GM23338 (cell line): ENCODE results near the gene MYLK2. TPM values are rescaled to one million over a fixed set of nuclear protein-coding genes. Genes with fewer than 3 reads are reported as not detected.
A peak's percentile ranks its signal among the peaks of the same experiment; 100 is the strongest.

Source experiments
- ATAC-seq: fragments of 200-7000 bp; cut with Tn5 transposase; 3 replicates; pipeline ENCODE4 v1.9.1; 2020
- DNase-seq: peaks from one replicate; pipeline ENCODE4 v3.0.0-alpha.2; 2015; ENCODE audit warnings: low spot score
- H2AFZ ChIP-seq: fragments of 200-600 bp; sonication (generic); 2 replicates; pipeline ENCODE4 v1.8.0; 2016; ENCODE audit warnings: antibody characterized with exemption, mild to moderate bottlenecking, moderate library complexity
- H3F3A ChIP-seq: fragments of 200-600 bp; sonication (generic); replicated peaks from 2 replicates; pipeline ENCODE4 v1.8.0; 2017; ENCODE audit warnings: antibody characterized with exemption, mixed run types, low read depth
- H3K27ac ChIP-seq: fragments of 200-600 bp; sonication (generic); 2 replicates; pipeline ENCODE4 v1.6.1; 2016; ENCODE audit warnings: low read depth
- H3K27me3 ChIP-seq: fragments of 200-600 bp; sonication (generic); 2 replicates; pipeline ENCODE4 v1.8.0; 2016; ENCODE audit warnings: mild to moderate bottlenecking, mixed run types, moderate library complexity; ENCODE audit not compliant: insufficient read depth
- H3K36me3 ChIP-seq: fragments of 200-600 bp; sonication (generic); 2 replicates; pipeline ENCODE4 v1.8.0; 2016; ENCODE audit warnings: mild to moderate bottlenecking; ENCODE audit not compliant: insufficient read depth
- H3K4me1 ChIP-seq: fragments of 200-600 bp; sonication (generic); 2 replicates; pipeline ENCODE4 v1.8.0; 2016; ENCODE audit warnings: mild to moderate bottlenecking, moderate library complexity; ENCODE audit not compliant: insufficient read depth
- H3K4me2 ChIP-seq: fragments of 200-600 bp; sonication (generic); 2 replicates; pipeline ENCODE4 v1.7.1; 2017; ENCODE audit warnings: mixed run types
- H3K4me3 ChIP-seq: fragments of 200-600 bp; sonication (generic); 2 replicates; pipeline ENCODE4 v1.6.1; 2016; ENCODE audit warnings: mixed run types
- H3K79me2 ChIP-seq: fragments of 200-600 bp; sonication (generic); replicated peaks from 2 replicates; pipeline ENCODE4 v1.8.0; 2017; ENCODE audit warnings: mild to moderate bottlenecking; ENCODE audit not compliant: insufficient read depth
- H3K9me2 ChIP-seq: fragments of 200-600 bp; sonication (generic); 2 replicates; pipeline ENCODE4 v1.8.0; 2017; ENCODE audit not compliant: insufficient read depth
- H4K20me1 ChIP-seq: fragments of 200-600 bp; sonication (generic); replicated peaks from 2 replicates; pipeline ENCODE4 v1.8.0; 2017; ENCODE audit warnings: mild to moderate bottlenecking; ENCODE audit not compliant: insufficient read depth
- H3K27ac Mint-ChIP-seq: 2 replicates; pipeline ENCODE4 v1.8.0; 2020; ENCODE audit warnings: inconsistent platforms, mild to moderate bottlenecking, moderate library complexity, mixed read lengths
- H3K27me3 Mint-ChIP-seq: 3 replicates; pipeline ENCODE4 v1.8.0; 2022; ENCODE audit warnings: low read depth, mild to moderate bottlenecking, moderate library complexity, mixed read lengths, inconsistent platforms; ENCODE audit not compliant: insufficient read depth, poor library complexity
- H3K36me3 Mint-ChIP-seq: 3 replicates; pipeline ENCODE4 v1.8.0; 2021; ENCODE audit warnings: low read depth, mild to moderate bottlenecking, inconsistent platforms, moderate library complexity, mixed read lengths
- H3K4me1 Mint-ChIP-seq: 3 replicates; pipeline ENCODE4 v1.8.0; 2020; ENCODE audit warnings: mild to moderate bottlenecking, inconsistent platforms, mixed read lengths
- H3K4me3 Mint-ChIP-seq: 3 replicates; pipeline ENCODE4 v1.8.0; 2021; ENCODE audit warnings: moderate library complexity, mild to moderate bottlenecking, inconsistent platforms, mixed read lengths
- H3K9me3 Mint-ChIP-seq: 3 replicates; pipeline ENCODE4 v1.8.0; 2020; ENCODE audit warnings: moderate library complexity, mild to moderate bottlenecking, inconsistent platforms, mixed read lengths
- EZH2 ChIP-seq: fragments of 200-600 bp; sonication (generic); IDR thresholded peaks from one replicate; pipeline ENCODE4 v1.8.0; 2017; ENCODE audit warnings: antibody characterized with exemption, mild to moderate bottlenecking, low read depth; ENCODE audit not compliant: unreplicated experiment
- EZH2phosphoT487 ChIP-seq: fragments of 200-600 bp; sonication (generic); IDR thresholded peaks from one replicate; pipeline ENCODE4 v1.8.1; 2018; ENCODE audit warnings: antibody characterized with exemption; ENCODE audit not compliant: unreplicated experiment
- JUNB ChIP-seq: IDR thresholded peaks from one replicate; pipeline ENCODE4 v1.6.1; 2016; ENCODE audit warnings: antibody characterized with exemption; ENCODE audit not compliant: unreplicated experiment
- POLR2AphosphoS5 ChIP-seq: IDR thresholded peaks from 2 replicates; pipeline ENCODE4 v1.6.1; 2016; ENCODE audit warnings: antibody characterized with exemption, low read depth
- STAT1 ChIP-seq: IDR thresholded peaks from one replicate; pipeline ENCODE4 v1.6.1; 2016; ENCODE audit warnings: antibody characterized with exemption; ENCODE audit not compliant: unreplicated experiment
- ZNF331 ChIP-seq: fragments of 250-450 bp; sonication (Bioruptor Pico); IDR thresholded peaks from 2 replicates; pipeline ENCODE4 v1.5.0; 2020; ENCODE audit warnings: low read depth, mild to moderate bottlenecking, moderate library complexity
- polyA plus RNA-seq: library from polyadenylated mRNA; unstranded; fragments of >200 nt; fragmentation: Nextera tagmentation; extraction: Ambion mirVana; gene quantifications from 2 replicates; pipeline ENCODE4 v1.2.1, GENCODE V29; 2016
- total RNA-seq: library from RNA; depleted of rRNA; stranded (reverse); fragments of >200 nt; shearing (Covaris generic); gene quantifications from 2 replicates; pipeline ENCODE4 v1.2.3, GENCODE V29; 2014
- TF ChIP-seq, protein P1 (sequence below): fragments of 250-450 bp; sonication (Bioruptor Pico); IDR thresholded peaks from 2 replicates; pipeline ENCODE4 v1.5.0; 2020; ENCODE audit warnings: mild to moderate bottlenecking, moderate library complexity
- TF ChIP-seq, protein P2 (sequence below), 2 experiments: fragments of 200-600 bp in 1 of 2; sonication (generic) in 1 of 2; conservative IDR thresholded peaks; 2 replicates each; pipeline versions ENCODE4 v1.5.1 to v1.6.1; 2016 to 2017; ENCODE audit warnings: antibody characterized with exemption in 2 of 2, low read depth in 2 of 2, mild to moderate bottlenecking in 2 of 2, moderate library complexity in 1 of 2
- TF ChIP-seq, protein P3 (sequence below): IDR thresholded peaks from 2 replicates; pipeline ENCODE4 v1.6.1; 2016; ENCODE audit warnings: antibody characterized with exemption

The MYLK2 gene
- total and polyA plus RNA-seq, 2 experiments from 2014 or later, result 0.21 to 0.28 TPM

DNA sequence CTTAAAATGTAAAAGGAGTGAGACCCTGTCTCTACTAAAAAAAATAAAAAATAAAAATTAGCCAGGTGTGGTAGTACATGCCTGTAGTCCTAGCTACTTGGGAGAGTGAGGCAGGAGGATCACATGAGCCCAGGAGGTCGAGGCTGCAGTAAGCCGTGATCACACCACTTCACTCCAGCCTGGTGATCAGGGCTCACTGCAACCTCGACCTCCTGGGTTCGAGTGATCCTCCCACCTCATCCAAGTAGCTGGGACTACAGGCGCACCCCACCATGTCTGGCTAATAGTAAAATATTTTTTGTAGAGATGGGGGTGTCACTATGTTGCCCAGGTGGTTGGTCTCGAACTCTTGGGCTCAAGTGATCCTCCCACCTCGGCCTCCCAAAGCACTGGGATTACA, 34.3 kb downstream of the MYLK2 start:
- H4K20me1 ChIP-seq, result no peaks in the 10 kb centered on the region; the same call in 1 of the 2 replicates
- no peaks in the 10 kb centered on the region; the same call in 1 of the 2 replicates for H3F3A ChIP-seq
- no peaks in the 10 kb centered on the region for H3K36me3 ChIP-seq
- H3K27me3 Mint-ChIP-seq, result peaks cover 31% of the 10 kb centered on the region
- no peak overlapping the region for H3K4me3 Mint-ChIP-seq
- H3K79me2 ChIP-seq, result no peaks in the 10 kb centered on the region
- TF ChIP-seq STAT1 (no peak), EZH2phosphoT487 (no peak)
- H3K9me3 Mint-ChIP-seq, result peaks cover 34% of the 10 kb centered on the region
- no peak overlapping the region for H3K4me3 ChIP-seq
- peaks cover 25% of the 10 kb centered on the region for H3K4me1 ChIP-seq
- no peak overlapping the region for H3K27ac ChIP-seq
- no peak overlapping the region for H3K27ac Mint-ChIP-seq
- DNase-seq, result no peak
- H3K4me1 Mint-ChIP-seq, result peaks cover 6% of the 10 kb centered on the region; the same call in 2 of the 3 replicates
- H3K9me2 ChIP-seq, result no peaks in the 10 kb centered on the region
- no peaks in the 10 kb centered on the region for H3K36me3 Mint-ChIP-seq
- ATAC-seq, result no peak
- no peak overlapping the region for H2AFZ ChIP-seq
- peaks cover 45% of the 10 kb centered on the region for H3K27me3 ChIP-seq
- H3K4me2 ChIP-seq, result no peak overlapping the region

DNA sequence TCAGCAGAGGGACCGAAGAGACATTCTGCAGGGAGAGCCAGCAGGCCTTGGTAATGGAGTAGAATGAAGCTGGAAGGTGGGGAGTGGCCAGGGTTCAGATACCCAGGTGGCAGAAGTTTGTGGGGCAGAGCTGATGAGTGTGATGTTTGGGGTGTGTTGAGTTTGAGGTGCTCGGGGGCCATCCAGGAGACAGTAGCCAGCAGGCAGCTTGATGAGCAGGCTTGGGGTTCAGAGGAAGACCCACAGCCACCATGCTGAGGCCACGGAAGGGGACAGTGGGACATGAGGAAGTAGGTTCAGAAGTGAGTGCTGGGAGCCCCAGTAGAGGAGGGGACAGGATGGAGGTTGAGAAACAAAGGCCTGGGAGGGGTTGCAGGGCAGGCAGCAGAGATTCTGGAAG, 37.4 kb downstream of the MYLK2 start:
- Mint-ChIP-seq H3K27ac (no peak overlapping the region), H3K9me3 (peaks cover 20% of the 10 kb centered on the region; the same call in 2 of the 3 replicates), H3K4me1 (peaks cover 8% of the 10 kb centered on the region), H3K36me3 (no peaks in the 10 kb centered on the region), H3K27me3 (peaks cover 31% of the 10 kb centered on the region), H3K4me3 (no peak overlapping the region)
- ATAC-seq (no peak), DNase-seq (no peak)
- H3K4me3 ChIP-seq, result no peak overlapping the region
- H4K20me1 ChIP-seq, result no peaks in the 10 kb centered on the region; the same call in none of the 2 replicates
- no peaks in the 10 kb centered on the region for H3K9me2 ChIP-seq
- no peaks in the 10 kb centered on the region for H3K36me3 ChIP-seq
- peak overlapping the region; percentile 43; the same call in 1 of the 2 replicates for H3K4me2 ChIP-seq
- peaks cover 13% of the 10 kb centered on the region for H3F3A ChIP-seq
- H3K27ac ChIP-seq, result no peak overlapping the region
- peaks cover 35% of the 10 kb centered on the region for H3K27me3 ChIP-seq
- peaks cover 29% of the 10 kb centered on the region for H3K4me1 ChIP-seq
- H3K79me2 ChIP-seq, result no peaks in the 10 kb centered on the region
- peak overlapping the region; percentile 88 for H2AFZ ChIP-seq
- TF ChIP-seq POLR2AphosphoS5 (no peak), STAT1 (no peak), ZNF331 (CRISPR knock-in tag) (no peak), EZH2 (no peak), JUNB (no peak)
- TF ChIP-seq, protein P1, sequence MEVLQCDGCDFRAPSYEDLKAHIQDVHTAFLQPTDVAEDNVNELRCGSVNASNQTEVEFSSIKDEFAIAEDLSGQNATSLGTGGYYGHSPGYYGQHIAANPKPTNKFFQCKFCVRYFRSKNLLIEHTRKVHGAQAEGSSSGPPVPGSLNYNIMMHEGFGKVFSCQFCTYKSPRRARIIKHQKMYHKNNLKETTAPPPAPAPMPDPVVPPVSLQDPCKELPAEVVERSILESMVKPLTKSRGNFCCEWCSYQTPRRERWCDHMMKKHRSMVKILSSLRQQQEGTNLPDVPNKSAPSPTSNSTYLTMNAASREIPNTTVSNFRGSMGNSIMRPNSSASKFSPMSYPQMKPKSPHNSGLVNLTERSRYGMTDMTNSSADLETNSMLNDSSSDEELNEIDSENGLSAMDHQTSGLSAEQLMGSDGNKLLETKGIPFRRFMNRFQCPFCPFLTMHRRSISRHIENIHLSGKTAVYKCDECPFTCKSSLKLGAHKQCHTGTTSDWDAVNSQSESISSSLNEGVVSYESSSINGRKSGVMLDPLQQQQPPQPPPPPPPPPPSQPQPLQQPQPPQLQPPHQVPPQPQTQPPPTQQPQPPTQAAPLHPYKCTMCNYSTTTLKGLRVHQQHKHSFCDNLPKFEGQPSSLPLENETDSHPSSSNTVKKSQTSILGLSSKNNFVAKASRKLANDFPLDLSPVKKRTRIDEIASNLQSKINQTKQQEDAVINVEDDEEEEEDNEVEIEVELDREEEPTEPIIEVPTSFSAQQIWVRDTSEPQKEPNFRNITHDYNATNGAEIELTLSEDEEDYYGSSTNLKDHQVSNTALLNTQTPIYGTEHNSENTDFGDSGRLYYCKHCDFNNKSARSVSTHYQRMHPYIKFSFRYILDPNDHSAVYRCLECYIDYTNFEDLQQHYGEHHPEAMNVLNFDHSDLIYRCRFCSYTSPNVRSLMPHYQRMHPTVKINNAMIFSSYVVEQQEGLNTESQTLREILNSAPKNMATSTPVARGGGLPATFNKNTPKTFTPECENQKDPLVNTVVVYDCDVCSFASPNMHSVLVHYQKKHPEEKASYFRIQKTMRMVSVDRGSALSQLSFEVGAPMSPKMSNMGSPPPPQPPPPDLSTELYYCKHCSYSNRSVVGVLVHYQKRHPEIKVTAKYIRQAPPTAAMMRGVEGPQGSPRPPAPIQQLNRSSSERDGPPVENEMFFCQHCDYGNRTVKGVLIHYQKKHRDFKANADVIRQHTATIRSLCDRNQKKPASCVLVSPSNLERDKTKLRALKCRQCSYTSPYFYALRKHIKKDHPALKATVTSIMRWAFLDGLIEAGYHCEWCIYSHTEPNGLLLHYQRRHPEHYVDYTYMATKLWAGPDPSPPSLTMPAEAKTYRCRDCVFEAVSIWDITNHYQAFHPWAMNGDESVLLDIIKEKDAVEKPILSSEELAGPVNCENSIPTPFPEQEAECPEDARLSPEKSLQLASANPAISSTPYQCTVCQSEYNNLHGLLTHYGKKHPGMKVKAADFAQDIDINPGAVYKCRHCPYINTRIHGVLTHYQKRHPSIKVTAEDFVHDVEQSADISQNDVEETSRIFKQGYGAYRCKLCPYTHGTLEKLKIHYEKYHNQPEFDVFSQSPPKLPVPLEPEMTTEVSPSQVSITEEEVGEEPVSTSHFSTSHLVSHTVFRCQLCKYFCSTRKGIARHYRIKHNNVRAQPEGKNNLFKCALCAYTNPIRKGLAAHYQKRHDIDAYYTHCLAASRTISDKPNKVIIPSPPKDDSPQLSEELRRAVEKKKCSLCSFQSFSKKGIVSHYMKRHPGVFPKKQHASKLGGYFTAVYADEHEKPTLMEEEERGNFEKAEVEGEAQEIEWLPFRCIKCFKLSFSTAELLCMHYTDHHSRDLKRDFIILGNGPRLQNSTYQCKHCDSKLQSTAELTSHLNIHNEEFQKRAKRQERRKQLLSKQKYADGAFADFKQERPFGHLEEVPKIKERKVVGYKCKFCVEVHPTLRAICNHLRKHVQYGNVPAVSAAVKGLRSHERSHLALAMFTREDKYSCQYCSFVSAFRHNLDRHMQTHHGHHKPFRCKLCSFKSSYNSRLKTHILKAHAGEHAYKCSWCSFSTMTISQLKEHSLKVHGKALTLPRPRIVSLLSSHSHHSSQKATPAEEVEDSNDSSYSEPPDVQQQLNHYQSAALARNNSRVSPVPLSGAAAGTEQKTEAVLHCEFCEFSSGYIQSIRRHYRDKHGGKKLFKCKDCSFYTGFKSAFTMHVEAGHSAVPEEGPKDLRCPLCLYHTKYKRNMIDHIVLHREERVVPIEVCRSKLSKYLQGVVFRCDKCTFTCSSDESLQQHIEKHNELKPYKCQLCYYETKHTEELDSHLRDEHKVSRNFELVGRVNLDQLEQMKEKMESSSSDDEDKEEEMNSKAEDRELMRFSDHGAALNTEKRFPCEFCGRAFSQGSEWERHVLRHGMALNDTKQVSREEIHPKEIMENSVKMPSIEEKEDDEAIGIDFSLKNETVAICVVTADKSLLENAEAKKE (CRISPR knock-in tag), result no peak
- TF ChIP-seq, protein P2, sequence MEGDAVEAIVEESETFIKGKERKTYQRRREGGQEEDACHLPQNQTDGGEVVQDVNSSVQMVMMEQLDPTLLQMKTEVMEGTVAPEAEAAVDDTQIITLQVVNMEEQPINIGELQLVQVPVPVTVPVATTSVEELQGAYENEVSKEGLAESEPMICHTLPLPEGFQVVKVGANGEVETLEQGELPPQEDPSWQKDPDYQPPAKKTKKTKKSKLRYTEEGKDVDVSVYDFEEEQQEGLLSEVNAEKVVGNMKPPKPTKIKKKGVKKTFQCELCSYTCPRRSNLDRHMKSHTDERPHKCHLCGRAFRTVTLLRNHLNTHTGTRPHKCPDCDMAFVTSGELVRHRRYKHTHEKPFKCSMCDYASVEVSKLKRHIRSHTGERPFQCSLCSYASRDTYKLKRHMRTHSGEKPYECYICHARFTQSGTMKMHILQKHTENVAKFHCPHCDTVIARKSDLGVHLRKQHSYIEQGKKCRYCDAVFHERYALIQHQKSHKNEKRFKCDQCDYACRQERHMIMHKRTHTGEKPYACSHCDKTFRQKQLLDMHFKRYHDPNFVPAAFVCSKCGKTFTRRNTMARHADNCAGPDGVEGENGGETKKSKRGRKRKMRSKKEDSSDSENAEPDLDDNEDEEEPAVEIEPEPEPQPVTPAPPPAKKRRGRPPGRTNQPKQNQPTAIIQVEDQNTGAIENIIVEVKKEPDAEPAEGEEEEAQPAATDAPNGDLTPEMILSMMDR (conservative IDR thresholded peaks at IDR 0.05; ENCODE audit: low read depth in 2 of 2), result no peak
- TF ChIP-seq, protein P3, sequence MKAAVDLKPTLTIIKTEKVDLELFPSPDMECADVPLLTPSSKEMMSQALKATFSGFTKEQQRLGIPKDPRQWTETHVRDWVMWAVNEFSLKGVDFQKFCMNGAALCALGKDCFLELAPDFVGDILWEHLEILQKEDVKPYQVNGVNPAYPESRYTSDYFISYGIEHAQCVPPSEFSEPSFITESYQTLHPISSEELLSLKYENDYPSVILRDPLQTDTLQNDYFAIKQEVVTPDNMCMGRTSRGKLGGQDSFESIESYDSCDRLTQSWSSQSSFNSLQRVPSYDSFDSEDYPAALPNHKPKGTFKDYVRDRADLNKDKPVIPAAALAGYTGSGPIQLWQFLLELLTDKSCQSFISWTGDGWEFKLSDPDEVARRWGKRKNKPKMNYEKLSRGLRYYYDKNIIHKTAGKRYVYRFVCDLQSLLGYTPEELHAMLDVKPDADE, result no peak
